HepG2 (cell line): ENCODE data around the gene C12orf56. TPM values are rescaled to one million over a fixed set of nuclear protein-coding genes. Genes with fewer than 3 reads are reported as not detected.

ENCODE experiments used
- AGO2 ChIP-seq: fragments of 200-400 bp; formaldehyde crosslinking; optimal IDR thresholded peaks from 2 replicates; pipeline ENCODE3; 2017; ENCODE audit warnings: mild to moderate bottlenecking, low read depth, low read length, moderate library complexity
- ARNT2 ChIP-seq: sonication (generic); formaldehyde crosslinking; IDR thresholded peaks from 2 replicates; pipeline ENCODE4 v1.8.0; 2022; ENCODE audit warnings: mild to moderate bottlenecking, low read depth, missing genetic modification reagents, moderate library complexity
- KDM6A ChIP-seq: IDR thresholded peaks from 2 replicates; pipeline ENCODE4 v1.6.1; 2016; ENCODE audit warnings: low read depth
- MIER2 ChIP-seq: IDR thresholded peaks from 2 replicates; pipeline ENCODE4 v1.6.1; 2016; ENCODE audit warnings: missing biosample characterization, missing genetic modification reagents
- RAD51 ChIP-seq: fragments of 450-650 bp; IDR thresholded peaks from 2 replicates; pipeline ENCODE4 v1.6.1; 2016; ENCODE audit warnings: borderline replicate concordance
- TCF7L2 ChIP-seq: IDR thresholded peaks from 2 replicates; pipeline ENCODE4 v1.6.1; 2011; ENCODE audit warnings: mild to moderate bottlenecking, low read depth, low read length, moderate library complexity
- ZBTB1 ChIP-seq: sonication (generic); formaldehyde crosslinking; IDR thresholded peaks from 2 replicates; pipeline ENCODE4 v1.4.0; 2020; ENCODE audit warnings: missing genetic modification reagents, borderline replicate concordance
- ZNF12 ChIP-seq: sonication (generic); formaldehyde crosslinking; IDR thresholded peaks from 2 replicates; pipeline ENCODE4 v1.5.0; 2020; ENCODE audit warnings: missing genetic modification reagents
- polyA plus RNA-seq, 8 experiments: library from polyadenylated mRNA; depleted of rRNA in 3 of 8; stranded (reverse) in 7 of 8; unstranded in 1 of 8; fragments of >200 nt; fragmentation: Illumina TruSeq in 4 of 8; extraction: Trizol in 4 of 8; gene quantifications; 2 replicates each; pipeline versions ENCODE4 v1.2.1 to v1.2.3, GENCODE V29; 2011 to 2016; ENCODE audit warnings: low read depth in 4 of 8, missing spikeins in 1 of 8, mixed read lengths in 1 of 8; ENCODE audit not compliant: insufficient read depth in 1 of 8
- total RNA-seq, 5 experiments: library from RNA; depleted of rRNA; stranded (reverse); fragments of >200 nt; fragmentation: Illumina TruSeq; extraction: Trizol; gene quantifications; 2 replicates each; pipeline ENCODE4 v1.2.3, GENCODE V29; 2016; ENCODE audit warnings: low read depth in 1 of 5
- TF ChIP-seq, protein P1 (sequence below), 2 experiments: sonication (generic) in 1 of 2; formaldehyde crosslinking in 1 of 2; IDR thresholded peaks; 2 replicates each; pipeline versions ENCODE4 v1.5.1 to v1.6.1; 2011 to 2020; ENCODE audit warnings: borderline replicate concordance in 1 of 2, low read depth in 1 of 2, low read length in 1 of 2, mild to moderate bottlenecking in 1 of 2, missing genetic modification reagents in 1 of 2, moderate library complexity in 1 of 2
- TF ChIP-seq, protein P2 (sequence below): IDR thresholded peaks from 2 replicates; pipeline ENCODE4 v1.6.1; 2012; ENCODE audit warnings: low read length, improper control_type of control experiment
- TF ChIP-seq, protein P3 (sequence below): conservative IDR thresholded peaks from 2 replicates; pipeline ENCODE4 v1.6.1; 2018; ENCODE audit warnings: missing genetic modification reagents
- TF ChIP-seq, protein P4 (sequence below): sonication (generic); formaldehyde crosslinking; IDR thresholded peaks from 2 replicates; pipeline ENCODE4 v1.9.0; 2021; ENCODE audit warnings: missing genetic modification reagents, mild to moderate bottlenecking, borderline replicate concordance
- TF ChIP-seq, protein P5 (sequence below): sonication (generic); formaldehyde crosslinking; IDR thresholded peaks from 2 replicates; pipeline ENCODE4 v1.4.0; 2020; ENCODE audit warnings: mild to moderate bottlenecking, missing genetic modification reagents, borderline replicate concordance

Gene C12orf56
- total and polyA plus RNA-seq, 2 of the 13 experiments (the other 11 are each of a cell fraction or from before 2014, with no cell fraction given) = 0.07 TPM; not detected in 1

DNA sequence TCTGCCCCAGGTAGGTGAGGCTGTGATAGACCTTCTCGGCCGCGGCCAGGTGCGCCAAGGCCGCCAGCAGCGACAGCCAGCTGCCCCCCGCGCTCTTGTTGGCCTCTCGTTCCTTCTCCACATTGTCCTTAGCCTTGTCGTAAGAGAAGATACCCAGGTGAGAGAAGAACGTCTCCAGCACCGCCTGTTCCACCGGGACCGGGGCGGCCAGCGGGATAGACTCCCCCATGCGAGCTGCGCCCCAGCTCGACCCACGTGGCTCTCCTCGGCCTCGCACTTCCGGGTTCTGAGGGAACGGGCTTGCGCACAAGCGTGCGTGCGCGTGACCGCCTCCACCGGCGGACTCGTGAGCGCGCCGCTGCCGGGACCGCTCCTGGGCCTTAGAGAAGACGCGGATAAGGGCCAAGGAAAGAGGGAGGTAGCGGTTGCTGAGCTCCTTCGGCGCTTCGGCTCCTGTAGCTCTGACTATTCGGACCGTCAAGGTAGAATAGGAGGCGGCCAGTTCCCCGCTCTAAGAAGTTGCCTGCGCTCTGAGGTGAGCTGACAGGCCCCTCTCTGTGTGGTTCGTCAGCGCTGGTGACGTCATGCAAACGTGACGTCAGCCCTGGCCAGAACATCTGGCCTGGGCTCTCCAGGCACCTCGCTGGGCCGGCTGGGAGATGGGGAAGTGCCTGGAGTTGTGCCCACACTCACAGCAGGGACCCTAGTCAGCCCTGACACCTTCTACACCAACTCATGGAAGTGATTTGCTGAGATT is 168.4 kb downstream of the C12orf56 start, which contains the start of gene KICS2 (continued):
- TF ChIP-seq, protein P1, sequence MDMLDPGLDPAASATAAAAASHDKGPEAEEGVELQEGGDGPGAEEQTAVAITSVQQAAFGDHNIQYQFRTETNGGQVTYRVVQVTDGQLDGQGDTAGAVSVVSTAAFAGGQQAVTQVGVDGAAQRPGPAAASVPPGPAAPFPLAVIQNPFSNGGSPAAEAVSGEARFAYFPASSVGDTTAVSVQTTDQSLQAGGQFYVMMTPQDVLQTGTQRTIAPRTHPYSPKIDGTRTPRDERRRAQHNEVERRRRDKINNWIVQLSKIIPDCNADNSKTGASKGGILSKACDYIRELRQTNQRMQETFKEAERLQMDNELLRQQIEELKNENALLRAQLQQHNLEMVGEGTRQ (IDR thresholded peaks at IDR 0.05; ENCODE audit: low read depth, low read length) = peak; percentile 56
- TF ChIP-seq, protein P1 (CRISPR knock-in tag; IDR thresholded peaks at IDR 0.05; ENCODE audit: borderline replicate concordance) = peak; percentile 76; the same call in 1 of the 2 replicates
- no peak for TF ChIP-seq ZNF12
- TF ChIP-seq, protein P2, sequence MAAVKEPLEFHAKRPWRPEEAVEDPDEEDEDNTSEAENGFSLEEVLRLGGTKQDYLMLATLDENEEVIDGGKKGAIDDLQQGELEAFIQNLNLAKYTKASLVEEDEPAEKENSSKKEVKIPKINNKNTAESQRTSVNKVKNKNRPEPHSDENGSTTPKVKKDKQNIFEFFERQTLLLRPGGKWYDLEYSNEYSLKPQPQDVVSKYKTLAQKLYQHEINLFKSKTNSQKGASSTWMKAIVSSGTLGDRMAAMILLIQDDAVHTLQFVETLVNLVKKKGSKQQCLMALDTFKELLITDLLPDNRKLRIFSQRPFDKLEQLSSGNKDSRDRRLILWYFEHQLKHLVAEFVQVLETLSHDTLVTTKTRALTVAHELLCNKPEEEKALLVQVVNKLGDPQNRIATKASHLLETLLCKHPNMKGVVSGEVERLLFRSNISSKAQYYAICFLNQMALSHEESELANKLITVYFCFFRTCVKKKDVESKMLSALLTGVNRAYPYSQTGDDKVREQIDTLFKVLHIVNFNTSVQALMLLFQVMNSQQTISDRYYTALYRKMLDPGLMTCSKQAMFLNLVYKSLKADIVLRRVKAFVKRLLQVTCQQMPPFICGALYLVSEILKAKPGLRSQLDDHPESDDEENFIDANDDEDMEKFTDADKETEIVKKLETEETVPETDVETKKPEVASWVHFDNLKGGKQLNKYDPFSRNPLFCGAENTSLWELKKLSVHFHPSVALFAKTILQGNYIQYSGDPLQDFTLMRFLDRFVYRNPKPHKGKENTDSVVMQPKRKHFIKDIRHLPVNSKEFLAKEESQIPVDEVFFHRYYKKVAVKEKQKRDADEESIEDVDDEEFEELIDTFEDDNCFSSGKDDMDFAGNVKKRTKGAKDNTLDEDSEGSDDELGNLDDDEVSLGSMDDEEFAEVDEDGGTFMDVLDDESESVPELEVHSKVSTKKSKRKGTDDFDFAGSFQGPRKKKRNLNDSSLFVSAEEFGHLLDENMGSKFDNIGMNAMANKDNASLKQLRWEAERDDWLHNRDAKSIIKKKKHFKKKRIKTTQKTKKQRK = no peak
- no peak for TF ChIP-seq TCF7L2
- 0 out of 2 replicates have a peak, but pooled peaks have one; percentile 41 for TF ChIP-seq MIER2 (CRISPR knock-in tag)
- TF ChIP-seq AGO2 = peak; percentile 90
- TF ChIP-seq, protein P3, sequence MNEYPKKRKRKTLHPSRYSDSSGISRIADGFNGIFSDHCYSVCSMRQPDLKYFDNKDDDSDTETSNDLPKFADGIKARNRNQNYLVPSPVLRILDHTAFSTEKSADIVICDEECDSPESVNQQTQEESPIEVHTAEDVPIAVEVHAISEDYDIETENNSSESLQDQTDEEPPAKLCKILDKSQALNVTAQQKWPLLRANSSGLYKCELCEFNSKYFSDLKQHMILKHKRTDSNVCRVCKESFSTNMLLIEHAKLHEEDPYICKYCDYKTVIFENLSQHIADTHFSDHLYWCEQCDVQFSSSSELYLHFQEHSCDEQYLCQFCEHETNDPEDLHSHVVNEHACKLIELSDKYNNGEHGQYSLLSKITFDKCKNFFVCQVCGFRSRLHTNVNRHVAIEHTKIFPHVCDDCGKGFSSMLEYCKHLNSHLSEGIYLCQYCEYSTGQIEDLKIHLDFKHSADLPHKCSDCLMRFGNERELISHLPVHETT (CRISPR knock-in tag) = peak; percentile 69; the same call in 1 of the 2 replicates
- TF ChIP-seq KDM6A (CRISPR knock-in tag) = no peak
- TF ChIP-seq, protein P4, sequence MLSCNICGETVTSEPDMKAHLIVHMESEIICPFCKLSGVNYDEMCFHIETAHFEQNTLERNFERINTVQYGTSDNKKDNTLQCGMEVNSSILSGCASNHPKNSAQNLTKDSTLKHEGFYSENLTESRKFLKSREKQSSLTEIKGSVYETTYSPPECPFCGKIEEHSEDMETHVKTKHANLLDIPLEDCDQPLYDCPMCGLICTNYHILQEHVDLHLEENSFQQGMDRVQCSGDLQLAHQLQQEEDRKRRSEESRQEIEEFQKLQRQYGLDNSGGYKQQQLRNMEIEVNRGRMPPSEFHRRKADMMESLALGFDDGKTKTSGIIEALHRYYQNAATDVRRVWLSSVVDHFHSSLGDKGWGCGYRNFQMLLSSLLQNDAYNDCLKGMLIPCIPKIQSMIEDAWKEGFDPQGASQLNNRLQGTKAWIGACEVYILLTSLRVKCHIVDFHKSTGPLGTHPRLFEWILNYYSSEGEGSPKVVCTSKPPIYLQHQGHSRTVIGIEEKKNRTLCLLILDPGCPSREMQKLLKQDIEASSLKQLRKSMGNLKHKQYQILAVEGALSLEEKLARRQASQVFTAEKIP (CRISPR knock-in tag) = no peak
- TF ChIP-seq RAD51 = peak; percentile 6; the same call in 1 of the 2 replicates
- TF ChIP-seq ZBTB1 (CRISPR knock-in tag) = peak; percentile 72; the same call in 1 of the 2 replicates
- TF ChIP-seq ARNT2 (CRISPR knock-in tag) = 0 out of 2 replicates have a peak, but pooled peaks have one; percentile 16
- TF ChIP-seq, protein P5, sequence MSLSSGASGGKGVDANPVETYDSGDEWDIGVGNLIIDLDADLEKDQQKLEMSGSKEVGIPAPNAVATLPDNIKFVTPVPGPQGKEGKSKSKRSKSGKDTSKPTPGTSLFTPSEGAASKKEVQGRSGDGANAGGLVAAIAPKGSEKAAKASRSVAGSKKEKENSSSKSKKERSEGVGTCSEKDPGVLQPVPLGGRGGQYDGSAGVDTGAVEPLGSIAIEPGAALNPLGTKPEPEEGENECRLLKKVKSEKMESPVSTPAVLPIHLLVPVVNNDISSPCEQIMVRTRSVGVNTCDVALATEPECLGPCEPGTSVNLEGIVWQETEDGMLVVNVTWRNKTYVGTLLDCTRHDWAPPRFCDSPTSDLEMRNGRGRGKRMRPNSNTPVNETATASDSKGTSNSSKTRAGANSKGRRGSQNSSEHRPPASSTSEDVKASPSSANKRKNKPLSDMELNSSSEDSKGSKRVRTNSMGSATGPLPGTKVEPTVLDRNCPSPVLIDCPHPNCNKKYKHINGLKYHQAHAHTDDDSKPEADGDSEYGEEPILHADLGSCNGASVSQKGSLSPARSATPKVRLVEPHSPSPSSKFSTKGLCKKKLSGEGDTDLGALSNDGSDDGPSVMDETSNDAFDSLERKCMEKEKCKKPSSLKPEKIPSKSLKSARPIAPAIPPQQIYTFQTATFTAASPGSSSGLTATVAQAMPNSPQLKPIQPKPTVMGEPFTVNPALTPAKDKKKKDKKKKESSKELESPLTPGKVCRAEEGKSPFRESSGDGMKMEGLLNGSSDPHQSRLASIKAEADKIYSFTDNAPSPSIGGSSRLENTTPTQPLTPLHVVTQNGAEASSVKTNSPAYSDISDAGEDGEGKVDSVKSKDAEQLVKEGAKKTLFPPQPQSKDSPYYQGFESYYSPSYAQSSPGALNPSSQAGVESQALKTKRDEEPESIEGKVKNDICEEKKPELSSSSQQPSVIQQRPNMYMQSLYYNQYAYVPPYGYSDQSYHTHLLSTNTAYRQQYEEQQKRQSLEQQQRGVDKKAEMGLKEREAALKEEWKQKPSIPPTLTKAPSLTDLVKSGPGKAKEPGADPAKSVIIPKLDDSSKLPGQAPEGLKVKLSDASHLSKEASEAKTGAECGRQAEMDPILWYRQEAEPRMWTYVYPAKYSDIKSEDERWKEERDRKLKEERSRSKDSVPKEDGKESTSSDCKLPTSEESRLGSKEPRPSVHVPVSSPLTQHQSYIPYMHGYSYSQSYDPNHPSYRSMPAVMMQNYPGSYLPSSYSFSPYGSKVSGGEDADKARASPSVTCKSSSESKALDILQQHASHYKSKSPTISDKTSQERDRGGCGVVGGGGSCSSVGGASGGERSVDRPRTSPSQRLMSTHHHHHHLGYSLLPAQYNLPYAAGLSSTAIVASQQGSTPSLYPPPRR (CRISPR knock-in tag) = peak; percentile 42; the same call in 1 of the 2 replicates
